A549 treated with dexamethasone at 1 μM for 4 hours (cell line): ENCODE results near the gene FARSA. TPM values are rescaled to one million over a fixed set of nuclear protein-coding genes. Genes with fewer than 3 reads are reported as not detected.

Source experiments
- total RNA-seq: library from RNA; stranded (reverse); fragments of 200-300 nt; extraction: Qiagen RNA extraction; gene quantifications from 5 replicates; pipeline ENCODE4 v1.2.3, GENCODE V29; 2022

The FARSA gene
- 55.7 to 78.4 TPM (median 73.9 TPM) in 5 replicates for total RNA-seq

GRCh38 chr19:12933287-12934072, at the start of gene FARSA:
Gene FARSA, minus strand, starts transcription at chr19:12933711. Its CDS starts 15 bp downstream, at chr19:12933696.

GRCh38 chr19:12969292-12969988, 35.9 kb upstream of the FARSA start, which contains the start of gene DAND5:
Gene DAND5, plus strand, starts transcription at chr19:12969576. Its CDS starts 85 bp downstream, at chr19:12969661.

GRCh38 chr19:12956446-12957388, 23.2 kb upstream of the FARSA start, which contains the start of gene GADD45GIP1:
Gene GADD45GIP1, minus strand, starts transcription at chr19:12957223. Its CDS starts 11 bp downstream, at chr19:12957212.

GRCh38 chr19:12945479-12946091, 12.1 kb upstream of the FARSA start, which contains the start of gene RAD23A:
Gene RAD23A, plus strand, starts transcription at chr19:12945862. Its CDS starts 87 bp downstream, at chr19:12945949.

GRCh38 chr19:12937927-12938778, 4.6 kb upstream of the FARSA start, which contains the start of gene CALR:
Gene CALR, plus strand, starts transcription at chr19:12938609. Its CDS starts 71 bp downstream, at chr19:12938680.

GRCh38 chr19:12890787-12891552, 42.5 kb downstream of the FARSA start, which contains the start of gene GCDH:
Gene GCDH, plus strand, starts transcription at chr19:12891160. Its CDS starts 145 bp downstream, at chr19:12891305.

GRCh38 chr19:12886969-12887747, 46.4 kb downstream of the FARSA start, which contains the start of gene KLF1:
Gene KLF1, minus strand, starts transcription at chr19:12887201. Its CDS starts 61 bp downstream, at chr19:12887140.

GRCh38 chr19:12881172-12881808, 52.2 kb downstream of the FARSA start, which contains the start of gene DNASE2:
Gene DNASE2, minus strand, starts transcription at chr19:12881449. Its CDS starts 74 bp downstream, at chr19:12881375.

Other genes starting within 250 kb of the FARSA start
- gene GNG14, start 245.7 kb downstream of the FARSA start, total RNA-seq = not detected in 5 replicates
- 9.2 to 12.1 TPM (median 10.9 TPM) in 5 replicates for gene FBXW9, start 237.1 kb downstream of the FARSA start, total RNA-seq
- gene TNPO2, start 209.8 kb downstream of the FARSA start, total RNA-seq = 23.9 to 33.4 TPM (median 31.7 TPM) in 5 replicates
- gene TRIR, start 199.0 kb downstream of the FARSA start, total RNA-seq = 165 to 236 TPM (median 222 TPM) in 5 replicates
- 77.5 to 102 TPM (median 93.7 TPM) in 5 replicates for gene GET3, start 196.2 kb downstream of the FARSA start, total RNA-seq
- 2.1 to 4.3 TPM (median 3.0 TPM) in 5 replicates for gene BEST2, start 181.9 kb downstream of the FARSA start, total RNA-seq
- gene HOOK2, start 158.2 kb downstream of the FARSA start, total RNA-seq = 7.3 to 12.1 TPM (median 10.7 TPM) in 5 replicates
- 121 to 230 TPM (median 188 TPM) in 5 replicates for gene JUNB, start 142.2 kb downstream of the FARSA start, total RNA-seq
- gene PRDX2, start 131.9 kb downstream of the FARSA start, total RNA-seq = 0.26 to 0.73 TPM (median 0.53 TPM) in 5 replicates
- gene THSD8, start 131.6 kb downstream of the FARSA start, total RNA-seq = 3.8 to 12.3 TPM (median 7.3 TPM) in 4 of 5 replicates, not detected in the other
- 40.0 to 50.4 TPM (median 46.5 TPM) in 5 replicates for gene RNASEH2A, start 127.1 kb downstream of the FARSA start, total RNA-seq
- gene RTBDN, start 99.1 kb downstream of the FARSA start, total RNA-seq = 0.18 to 0.35 TPM (median 0.26 TPM) in 4 of 5 replicates, not detected in the other
- gene MAST1, start 95.2 kb downstream of the FARSA start, total RNA-seq = 0.92 to 2.2 TPM (median 1.7 TPM) in 5 replicates
- 24.6 to 30.2 TPM (median 28.0 TPM) in 5 replicates for gene DNASE2, start 52.3 kb downstream of the FARSA start, total RNA-seq
- 0.11 TPM in 1 of 5 replicates, not detected in the others for gene KLF1, start 46.5 kb downstream of the FARSA start, total RNA-seq
- gene GCDH, start 42.6 kb downstream of the FARSA start, total RNA-seq = 8.4 to 9.6 TPM (median 8.5 TPM) in 5 replicates
- 0.16 to 0.58 TPM (median 0.38 TPM) in 5 replicates for gene SYCE2, start 14.4 kb downstream of the FARSA start, total RNA-seq
- gene CALR, start 4.9 kb upstream of the FARSA start, total RNA-seq = 500 to 578 TPM (median 550 TPM) in 5 replicates
- gene RAD23A, start 12.2 kb upstream of the FARSA start, total RNA-seq = 64.0 to 86.6 TPM (median 86.0 TPM) in 5 replicates
- 31.0 to 56.0 TPM (median 50.5 TPM) in 5 replicates for gene GADD45GIP1, start 23.5 kb upstream of the FARSA start, total RNA-seq
- 0.06 to 0.09 TPM (median 0.07 TPM) in 3 of 5 replicates, not detected in the others for gene DAND5, start 35.9 kb upstream of the FARSA start, total RNA-seq
- 3.0 to 4.6 TPM (median 4.5 TPM) in 5 replicates for gene NFIX, start 61.8 kb upstream of the FARSA start, total RNA-seq
- 0.47 to 0.80 TPM (median 0.69 TPM) in 5 replicates for gene LYL1, start 169.1 kb upstream of the FARSA start, total RNA-seq
- gene TRMT1, start 183.0 kb upstream of the FARSA start, total RNA-seq = 26.3 to 37.8 TPM (median 34.8 TPM) in 5 replicates
- 24.8 to 56.2 TPM (median 47.5 TPM) in 5 replicates for gene NACC1, start 184.6 kb upstream of the FARSA start, total RNA-seq
- 39.8 to 52.7 TPM (median 49.6 TPM) in 5 replicates for gene STX10, start 216.7 kb upstream of the FARSA start, total RNA-seq
- 28.6 to 41.8 TPM (median 33.8 TPM) in 5 replicates for gene IER2, start 216.7 kb upstream of the FARSA start, total RNA-seq